Stimulated activated CD4-positive, alpha-beta T cell treated with anti-CD3 and anti-CD28 coated beads, Interleukin-4, amount 100 ng/mL, for 24 hours (primary cell): ENCODE measurements around the gene ATP5PD.
"Not testable (repeated sequence)": the region's sequence is repeated elsewhere in the genome, so short reads cannot be mapped to it uniquely, and the experiment has no call there.

Experiments used
- DNase-seq: peaks from one replicate; pipeline ENCODE4 v3.0.0-alpha.2; 2020

The ATP5PD gene

DNA sequence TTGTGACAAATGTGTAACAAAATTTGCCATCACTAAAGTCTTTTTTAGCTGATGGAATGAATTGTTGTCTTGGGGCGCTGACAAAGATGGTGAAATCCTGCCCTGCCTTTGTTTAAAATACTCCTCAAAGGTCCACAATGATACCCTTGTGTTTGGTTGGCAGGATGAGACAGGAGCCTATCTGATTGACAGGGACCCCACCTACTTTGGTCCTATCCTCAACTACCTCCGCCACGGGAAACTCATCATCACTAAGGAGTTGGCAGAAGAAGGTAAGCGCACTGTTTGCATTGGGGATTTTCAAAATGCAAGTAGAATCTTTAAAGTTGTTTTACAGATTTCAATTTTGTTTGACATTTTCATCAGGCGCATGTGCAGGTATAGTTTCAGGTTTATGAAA lies 2.3 kb upstream of the ATP5PD start:
- no peak for DNase-seq

DNA sequence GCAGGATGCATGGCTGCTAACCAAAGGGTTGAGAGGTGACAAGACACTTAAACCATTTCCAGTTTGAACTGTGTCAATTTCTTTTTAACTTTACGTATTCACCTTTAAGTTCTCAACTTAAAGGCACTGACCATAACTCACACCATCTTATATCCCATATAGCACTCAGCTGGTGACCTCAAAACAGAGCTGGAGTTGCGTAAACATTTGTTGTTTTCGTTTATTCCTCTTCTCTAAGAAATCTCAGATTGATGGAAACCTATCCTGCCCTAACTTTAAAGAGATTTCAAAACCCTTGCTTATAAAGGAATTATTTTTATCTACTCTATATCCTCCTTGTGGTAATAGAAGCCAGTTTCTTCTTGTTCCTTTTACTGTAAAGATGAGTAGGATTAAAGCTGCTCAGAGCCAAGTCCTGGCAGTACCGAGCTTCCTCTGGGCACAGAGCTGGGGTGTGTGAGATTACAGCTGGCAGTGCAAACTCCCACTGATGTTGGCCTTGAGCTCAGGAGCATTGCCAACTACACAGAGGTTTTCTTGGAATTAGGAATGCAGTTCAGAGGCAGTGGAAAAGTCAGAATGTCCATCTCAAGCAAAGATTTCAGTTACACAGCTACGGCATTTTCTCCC lies 1.6 kb upstream of the ATP5PD start:
- DNase-seq: no peak

DNA sequence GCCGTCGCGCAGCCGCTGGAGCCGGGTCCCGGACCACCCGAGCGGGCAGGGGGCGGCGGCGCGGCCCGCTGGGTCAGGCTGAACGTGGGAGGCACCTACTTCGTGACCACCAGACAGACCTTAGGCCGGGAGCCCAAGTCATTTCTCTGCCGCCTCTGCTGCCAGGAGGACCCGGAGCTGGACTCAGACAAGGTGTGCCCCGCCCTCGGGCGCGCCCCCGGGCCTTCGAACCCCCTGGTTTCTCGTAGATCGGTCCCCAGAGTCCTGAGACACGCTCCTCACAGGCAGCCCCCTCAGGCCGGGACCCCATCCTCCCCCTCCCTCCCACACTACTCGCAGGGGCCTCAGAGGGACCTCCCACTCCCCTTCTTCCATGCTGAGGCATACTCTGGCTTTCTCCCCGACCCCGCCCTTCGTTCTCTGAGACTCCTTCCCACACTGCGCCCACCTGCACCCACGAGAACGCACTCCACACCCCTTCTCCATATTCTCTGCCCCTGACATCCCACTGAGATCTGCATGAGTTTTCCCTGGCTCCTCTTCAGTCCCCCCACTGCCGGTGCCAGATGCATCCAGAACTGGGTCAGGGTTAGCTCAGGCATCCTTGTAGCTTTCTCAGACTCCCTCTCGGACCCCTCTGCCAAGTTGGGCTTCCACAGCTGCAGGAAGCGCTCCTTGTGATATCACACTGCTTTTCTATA lies 779 bp upstream of the ATP5PD start:
- peak; percentile 26 for DNase-seq

DNA sequence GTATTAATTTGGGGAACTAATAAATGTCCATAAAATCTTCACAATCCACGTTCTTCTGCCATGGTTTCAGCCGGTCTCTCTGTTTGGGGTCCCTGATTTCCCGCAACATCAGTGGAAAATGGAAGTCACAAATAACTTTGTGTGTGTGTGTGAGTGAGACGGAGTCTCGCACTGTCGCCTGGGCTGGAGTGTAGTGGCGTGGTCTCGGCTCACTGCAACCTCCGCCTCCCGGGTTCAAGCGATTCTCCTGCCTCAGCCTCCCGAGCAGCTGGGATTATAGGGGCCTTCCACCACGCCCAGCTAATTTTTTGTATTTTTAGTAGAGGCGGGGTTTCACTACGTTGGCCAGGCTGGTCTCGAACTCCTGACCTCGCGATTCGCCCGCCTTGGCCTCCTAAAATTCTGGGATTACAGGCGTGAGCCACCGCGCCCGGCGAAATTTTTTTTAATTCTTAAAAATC lies 793 bp downstream of the ATP5PD start:
- DNase-seq: peak; percentile 61

DNA sequence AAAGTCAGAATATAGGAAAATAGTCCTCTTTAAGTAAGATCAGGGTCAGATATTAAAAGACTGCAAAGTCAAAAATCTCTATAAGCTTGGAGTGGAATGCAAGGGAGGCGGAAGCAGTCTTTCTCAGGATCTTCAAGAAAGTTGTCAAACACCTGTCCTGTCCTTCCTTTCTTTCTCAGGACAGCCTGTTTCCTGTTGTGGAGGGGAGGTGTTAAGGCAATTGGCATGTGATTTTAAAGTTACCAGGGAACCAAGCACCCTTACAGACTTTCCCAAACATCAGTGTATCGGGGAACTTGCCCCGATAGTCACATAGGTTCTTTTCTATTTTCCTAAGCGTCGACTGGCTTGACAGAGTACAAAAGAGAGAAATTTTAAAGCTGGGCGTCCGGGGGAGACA lies 2.1 kb downstream of the ATP5PD start:
- no peak for DNase-seq

DNA sequence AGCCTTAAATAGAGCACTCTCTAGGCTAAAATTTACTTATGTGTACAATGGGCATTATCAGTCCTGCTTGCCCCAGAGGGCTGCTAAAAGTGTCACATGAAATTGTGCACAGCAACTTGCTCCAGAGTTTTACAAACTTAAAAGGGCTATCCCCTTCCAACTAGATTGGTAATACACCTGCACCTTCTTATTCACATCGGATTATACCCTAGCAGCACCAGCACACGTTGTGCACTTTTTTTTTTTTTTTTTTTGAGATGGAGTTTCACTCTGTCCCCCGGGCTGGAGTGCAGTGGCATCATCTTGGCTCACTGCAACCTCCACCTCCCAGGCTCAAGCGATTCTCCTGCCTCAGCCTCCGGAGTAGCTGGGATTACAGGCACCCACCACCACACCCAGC lies 3.0 kb downstream of the ATP5PD start:
- not testable (repeated sequence) for DNase-seq

DNA sequence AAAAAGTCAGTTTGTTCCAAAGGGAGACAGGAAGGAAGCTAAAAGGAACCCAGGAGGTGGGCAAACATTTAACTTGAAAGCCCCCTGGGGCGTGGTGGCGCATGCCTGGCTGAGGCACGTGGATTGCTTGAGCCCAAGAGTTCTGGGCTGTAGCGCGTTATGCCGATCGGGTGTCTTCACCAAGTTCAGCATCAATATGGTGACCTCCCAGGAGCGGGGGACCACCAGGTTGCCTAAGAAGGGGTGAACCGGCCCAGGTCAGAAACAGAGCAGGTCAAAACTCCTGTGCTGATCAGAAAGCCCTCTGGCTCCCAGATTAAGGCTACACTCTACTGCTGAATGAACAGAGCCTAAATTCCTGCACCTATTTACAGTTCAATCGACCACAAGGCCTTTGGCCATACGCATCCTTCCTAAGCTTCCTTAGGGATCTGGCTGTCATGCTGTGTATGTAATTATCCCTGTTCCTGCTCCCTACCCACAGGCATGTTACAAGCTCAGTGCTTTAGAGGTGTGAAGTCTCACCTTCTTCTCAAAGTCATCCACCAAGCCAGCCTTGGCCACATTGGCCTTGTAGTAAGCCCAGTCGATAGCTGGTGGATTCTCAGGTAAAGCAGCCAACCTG lies 5.0 kb downstream of the ATP5PD start:
- no peak for DNase-seq

DNA sequence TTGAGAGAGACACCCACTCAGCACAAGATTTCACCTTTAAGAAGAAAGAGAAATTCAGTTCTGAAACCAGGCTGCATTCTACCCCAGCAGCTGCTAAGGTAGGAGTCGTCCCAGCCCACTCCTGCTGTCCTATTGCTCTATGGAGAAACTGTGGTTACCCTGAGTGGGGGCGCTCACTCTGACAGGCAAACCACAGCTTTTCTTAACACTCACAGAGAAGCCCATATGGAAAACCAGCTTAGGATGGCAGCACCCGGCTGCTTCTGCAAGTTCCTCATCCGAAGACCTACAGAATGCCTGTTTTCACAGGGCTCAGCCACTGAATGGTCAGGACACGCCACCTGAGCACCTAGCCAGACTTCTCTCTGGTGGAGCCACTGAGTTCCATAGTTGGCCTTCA lies 7.5 kb downstream of the ATP5PD start:
- DNase-seq: no peak

DNA sequence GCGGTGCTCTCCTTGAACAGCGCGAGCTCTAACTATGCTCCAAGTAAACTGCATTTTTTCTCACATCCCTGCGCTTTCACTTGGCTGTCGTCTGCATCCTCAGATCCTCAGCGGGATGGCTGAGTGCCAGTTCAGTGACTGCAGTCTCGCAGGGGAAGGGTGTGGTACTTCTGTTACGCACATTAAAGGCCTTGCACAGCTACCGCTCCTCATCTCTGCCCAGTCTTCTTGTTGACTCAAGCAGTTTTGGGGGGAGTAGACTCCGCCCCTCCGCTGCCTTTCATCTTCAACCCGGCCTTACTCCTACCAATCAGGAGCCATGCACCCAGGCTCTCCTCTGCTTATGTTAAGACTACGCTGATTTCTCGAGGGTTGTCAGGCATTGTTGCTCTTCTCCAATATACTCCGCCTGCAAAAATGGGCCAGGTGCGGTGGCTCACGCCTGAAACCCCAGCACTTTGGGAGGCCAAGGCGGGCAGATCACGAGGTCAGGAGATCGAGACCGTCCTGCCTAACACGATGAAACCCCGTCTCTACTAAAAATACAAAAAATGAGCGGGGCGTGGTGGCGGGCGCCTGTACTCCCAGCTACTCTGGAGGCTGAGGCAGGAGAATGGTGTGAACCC lies 10.0 kb downstream of the ATP5PD start:
- DNase-seq: peak; percentile 82

DNA sequence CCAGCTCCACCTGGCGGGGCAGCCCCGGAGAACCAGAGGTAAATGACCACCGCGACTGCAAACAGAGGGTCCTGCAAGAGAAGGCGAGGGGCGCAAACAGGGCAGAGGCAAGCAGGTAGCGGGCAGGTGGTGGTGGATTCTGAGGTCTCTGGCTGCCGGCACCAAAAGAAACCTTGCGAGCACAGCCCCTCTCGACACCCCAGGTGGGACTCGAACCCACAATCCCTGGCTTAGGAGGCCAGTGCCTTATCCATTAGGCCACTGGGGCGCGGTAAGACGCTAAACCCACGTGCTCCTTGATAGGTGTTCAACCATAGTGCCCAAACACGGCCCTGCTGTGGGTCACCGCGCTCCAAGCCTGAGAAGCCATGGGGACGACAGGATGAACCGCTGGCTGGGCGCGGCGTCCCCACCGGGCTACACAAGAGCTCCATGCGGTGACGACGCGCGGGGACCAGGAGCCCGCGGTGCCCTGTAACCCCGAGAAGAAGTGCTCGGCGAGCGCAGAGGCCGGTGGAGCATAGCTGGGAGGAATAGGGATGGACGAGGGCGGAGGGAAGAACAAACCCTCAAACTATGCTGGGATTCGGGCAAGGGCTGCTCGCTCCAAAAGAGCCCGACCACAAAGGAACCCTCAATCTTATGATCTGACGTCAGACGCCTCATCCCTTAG lies 12.4 kb downstream of the ATP5PD start:
- peak; percentile 94 for DNase-seq

DNA sequence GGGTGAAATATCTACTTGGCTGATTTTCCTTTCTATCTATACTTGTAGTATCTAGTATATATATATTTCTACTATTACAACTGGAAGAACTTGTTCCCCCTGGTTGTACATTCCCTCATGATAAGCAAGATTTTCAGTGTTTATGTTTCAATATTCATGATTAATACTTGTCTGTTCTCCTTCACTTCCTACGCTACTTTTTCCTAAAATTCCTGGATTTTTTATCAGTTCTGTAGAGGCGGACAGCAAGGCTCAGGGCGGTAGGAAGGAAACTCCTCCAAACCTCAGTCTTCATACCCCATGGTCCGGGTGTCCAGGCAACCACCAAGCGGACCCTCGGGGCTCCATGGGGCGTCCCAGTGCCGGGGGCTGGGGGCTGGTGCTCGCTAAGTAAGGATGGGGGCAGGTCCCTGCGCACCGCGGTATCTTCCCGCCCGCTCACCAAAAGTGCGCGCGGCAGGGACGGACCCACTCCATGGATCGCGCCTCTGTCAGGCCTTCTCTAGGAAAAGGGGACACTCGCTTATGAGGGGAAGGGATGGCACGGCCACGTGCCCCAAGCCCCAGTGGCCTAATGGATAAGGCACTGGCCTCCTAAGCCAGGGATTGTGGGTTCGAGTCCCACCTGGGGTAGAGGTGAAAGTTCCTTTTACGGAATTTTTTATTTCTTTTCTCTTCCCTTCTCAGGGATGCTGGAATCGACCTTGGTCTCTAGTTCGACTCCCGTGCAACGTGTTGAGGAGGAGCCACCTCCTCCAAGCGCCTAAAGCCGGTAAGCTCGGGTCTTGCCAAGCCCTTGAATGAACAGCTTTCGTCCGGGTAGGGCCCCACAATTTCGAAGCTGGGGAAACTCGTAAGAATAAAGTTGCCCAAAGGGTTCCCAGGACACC lies 13.2 kb downstream of the ATP5PD start:
- peak; percentile 93 for DNase-seq

DNA sequence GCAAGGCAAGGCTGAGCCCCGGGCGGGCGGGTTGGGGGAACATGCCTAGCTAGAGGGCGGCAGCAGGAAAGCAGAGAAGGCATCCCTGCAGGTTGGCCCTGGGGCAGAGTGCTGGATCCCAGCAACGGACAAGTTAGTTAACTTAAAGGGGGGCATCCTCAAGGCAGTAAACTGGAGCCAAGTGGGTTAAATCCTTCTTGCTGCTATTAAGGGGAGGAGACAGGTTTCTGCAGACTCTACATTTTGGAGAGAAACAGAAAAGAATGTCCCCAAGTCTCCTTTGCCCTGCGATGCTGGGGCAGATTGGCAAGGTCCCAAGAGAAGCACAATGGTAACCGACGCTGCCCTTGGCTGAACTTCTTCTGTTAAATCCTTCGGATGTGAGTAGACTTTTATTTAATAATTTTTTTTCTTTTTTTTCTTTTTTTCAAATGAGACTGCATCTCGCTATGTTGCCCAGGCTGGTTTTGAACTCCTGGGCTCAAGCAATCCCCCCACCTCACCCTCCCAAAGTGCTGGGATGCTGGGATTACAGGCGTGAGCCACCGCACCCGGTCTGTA lies 14.0 kb downstream of the ATP5PD start:
- no peak for DNase-seq

DNA sequence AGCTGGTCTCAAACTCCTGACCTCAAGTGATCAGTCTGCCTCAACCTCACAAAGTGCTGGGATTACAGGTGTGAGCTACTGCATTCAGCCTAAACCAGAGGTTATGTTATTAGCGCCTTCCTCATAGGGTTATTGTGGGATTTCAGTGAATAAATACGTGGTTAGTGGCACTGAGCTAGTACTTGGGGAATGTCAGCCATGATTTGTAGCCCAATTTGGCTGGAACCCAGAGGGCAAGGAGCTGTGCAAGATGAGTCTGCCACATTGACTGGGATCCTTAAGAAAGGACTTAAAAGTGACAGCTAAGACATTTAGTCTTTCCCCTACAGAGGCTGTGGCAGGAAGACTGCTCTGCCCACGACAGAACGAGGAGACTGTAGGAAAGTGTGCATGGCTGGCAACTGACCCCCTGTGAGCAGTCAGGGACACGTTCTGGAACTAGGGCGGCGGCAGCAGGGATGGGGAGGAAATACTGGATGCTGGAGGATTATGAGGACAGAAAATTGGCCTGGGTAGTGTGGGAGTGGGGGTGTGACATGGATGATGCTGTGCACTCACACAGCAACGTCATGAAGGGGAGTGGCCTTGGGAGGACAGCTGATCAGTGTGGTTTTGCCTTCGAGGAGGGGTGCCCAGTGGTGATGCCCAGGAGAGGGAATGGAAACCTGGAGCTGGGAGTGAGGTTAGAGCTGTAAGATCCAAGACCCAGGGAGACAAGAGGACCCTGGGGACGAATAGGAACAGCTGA lies 14.6 kb downstream of the ATP5PD start:
- DNase-seq: peak; percentile 62

DNA sequence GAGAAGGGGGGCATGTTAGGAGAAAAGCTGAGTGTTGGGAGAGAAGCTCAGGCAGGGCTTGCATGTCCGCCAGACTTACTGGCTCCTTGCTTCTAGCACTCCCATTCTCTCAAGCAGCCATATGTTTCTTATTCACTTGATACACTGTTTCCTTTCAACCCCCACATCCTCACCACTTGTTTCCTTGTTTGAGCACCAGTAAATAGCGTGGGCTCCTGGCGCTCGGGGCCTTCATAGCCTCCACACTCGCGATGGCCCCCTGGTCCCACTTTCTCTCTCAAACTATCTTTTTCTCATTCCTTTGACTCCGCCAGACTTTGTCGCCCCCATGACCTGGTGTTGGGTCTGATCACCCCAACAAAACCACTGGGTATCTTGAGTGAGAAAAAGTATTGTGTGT lies 16.6 kb downstream of the ATP5PD start:
- no peak for DNase-seq

DNA sequence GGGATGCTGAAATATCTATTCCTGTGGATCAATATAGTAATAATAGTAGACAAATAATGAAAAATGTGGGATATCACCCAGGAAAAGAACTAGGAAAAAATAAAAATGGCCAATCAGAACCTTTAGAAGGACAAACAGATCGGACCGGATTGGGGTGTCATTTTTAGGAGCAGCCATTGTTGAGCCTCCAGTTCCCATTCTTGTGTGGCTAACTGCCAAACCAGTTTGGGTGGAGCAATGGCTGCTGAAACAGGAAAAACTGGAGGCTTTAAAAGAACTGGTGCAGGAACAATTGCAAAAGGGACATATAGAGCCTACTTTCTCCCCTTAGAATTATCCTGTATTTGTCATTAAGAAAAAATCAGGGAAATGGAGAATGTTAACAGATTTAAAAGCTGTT lies 20.1 kb downstream of the ATP5PD start:
- DNase-seq: not testable (repeated sequence)

DNA sequence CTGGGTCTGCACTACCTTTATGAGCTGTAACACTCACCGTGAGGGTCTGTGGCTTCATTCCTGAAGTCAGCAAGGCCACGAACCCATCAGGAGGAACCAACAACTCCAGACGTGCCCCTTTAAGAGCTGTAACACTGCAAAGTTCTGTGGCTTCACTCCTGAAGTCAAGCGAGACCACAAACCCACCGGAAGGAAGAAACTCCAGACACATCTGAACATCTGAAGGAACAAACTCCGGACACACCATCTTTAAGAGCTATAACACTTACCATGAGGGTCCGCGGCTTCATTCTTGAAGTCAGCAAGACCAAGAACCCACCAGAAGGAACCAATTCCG lies 21.4 kb downstream of the ATP5PD start:
- DNase-seq: not testable (repeated sequence)

DNA sequence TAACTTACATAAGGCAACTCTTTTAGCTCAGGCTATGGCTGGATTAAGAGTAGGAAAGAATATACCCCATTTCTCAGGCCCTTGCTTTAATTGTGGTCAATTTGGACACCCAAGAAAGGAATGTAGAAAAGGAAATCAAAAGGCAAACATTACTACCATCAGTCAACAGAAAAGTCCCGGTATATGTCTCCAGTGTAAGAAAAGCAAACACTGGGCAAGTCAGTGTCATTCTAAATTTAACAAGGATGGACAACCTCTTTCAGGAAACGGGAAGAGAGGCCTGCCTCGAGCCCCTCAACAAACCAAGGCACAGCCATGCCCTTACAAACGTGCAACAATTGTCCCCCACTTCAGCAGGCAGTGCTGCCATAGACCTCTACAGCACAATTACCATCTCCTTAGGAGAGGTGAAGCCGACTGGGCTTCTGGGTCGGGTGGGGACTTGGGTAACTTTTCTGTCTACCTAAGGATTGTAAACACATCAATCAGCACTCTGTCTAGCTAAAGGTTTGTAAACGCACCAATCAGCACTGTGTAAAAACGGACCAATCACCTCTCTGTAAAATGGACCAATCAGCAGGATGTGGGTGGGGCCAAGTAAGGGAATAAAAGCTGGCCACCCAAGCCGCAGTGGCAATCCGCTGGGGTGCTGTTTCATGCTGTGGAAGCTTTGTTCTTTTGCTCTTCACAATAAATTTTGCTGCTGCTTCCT lies 21.9 kb downstream of the ATP5PD start:
- DNase-seq: peak; percentile 30

DNA sequence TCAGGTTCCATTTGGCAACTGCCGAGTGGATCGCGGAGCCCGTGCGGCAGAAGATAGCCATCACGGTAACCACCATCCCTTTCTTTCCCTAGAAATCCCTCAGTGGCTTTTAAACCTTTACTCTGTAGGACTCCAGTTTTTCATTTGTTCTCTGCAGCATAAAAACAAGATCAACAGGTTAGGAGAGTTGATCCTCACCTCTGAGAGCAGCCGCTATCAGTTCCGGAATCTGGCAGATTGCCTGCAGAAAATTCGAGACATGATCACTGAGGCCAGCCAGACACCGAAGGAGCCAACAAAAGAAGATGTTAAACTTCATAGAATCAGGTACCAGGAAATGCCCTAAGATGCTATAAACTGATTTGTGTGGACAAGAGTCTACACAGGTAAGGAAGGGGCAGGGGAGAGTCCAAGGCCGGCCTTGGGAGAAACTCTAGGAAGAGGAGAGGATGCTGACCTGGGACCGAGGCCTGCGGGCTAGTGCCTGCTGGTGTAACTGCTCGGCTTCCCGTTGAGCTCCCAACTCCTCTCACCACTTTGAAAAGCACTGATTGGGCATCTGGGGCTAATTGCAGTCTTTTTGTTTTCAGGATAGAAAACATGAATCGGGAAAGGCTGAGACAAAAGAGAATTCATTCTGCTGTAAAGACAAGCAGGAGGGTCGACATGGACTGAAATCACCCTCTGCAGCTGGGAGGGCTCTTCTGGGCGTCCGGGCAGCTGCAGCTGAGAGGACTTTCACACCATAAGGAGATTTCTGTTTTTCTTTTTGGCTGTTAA lies 26.2 kb downstream of the ATP5PD start:
- DNase-seq: no peak

DNA sequence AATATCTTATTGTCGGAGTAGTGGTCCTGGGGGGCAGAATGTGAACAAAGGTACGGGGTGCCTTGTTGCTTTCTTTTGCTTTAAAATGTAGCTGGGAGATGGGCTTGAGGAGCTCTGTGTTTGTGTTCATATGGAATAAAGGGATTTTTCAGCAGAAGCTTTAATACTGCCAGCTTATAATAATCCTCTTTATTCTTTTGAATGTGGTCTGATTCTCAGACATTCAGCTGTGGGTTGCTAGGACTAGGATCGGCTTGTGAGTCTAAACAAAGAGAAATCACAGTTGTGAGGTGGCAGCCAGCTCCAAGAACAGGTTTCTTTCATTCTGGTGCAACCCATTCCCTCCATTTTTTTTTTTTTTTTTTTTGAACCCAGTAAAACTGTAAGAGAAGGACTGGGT lies 27.1 kb downstream of the ATP5PD start:
- DNase-seq: no peak

DNA sequence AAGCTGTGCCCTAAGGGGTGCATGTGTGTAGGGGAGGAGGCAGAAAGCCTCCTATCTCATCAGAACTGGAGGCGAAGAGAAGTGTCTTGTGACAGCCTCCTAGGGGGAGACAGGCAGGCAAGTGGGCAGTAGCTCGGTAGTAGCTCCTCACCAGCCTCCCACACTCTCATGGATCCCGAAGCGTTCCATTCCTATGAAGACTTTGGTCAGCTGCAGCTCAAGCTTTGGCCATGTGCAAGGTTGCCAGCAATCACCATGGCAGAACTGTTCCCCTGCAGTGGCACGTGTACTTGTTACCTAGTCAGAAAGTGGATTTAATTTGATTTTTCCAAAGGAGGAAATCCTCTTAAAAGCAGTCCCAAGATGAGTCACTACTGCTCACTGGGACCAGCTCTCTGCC lies 27.6 kb downstream of the ATP5PD start:
- DNase-seq: no peak
